ENCODE measurements around the gene CNOT6L. TPM values are rescaled to one million over a fixed set of nuclear protein-coding genes. Genes with fewer than 3 reads are reported as not detected.

Gene CNOT6L
- total and polyA plus RNA-seq, 2 of the 4 experiments (the other 2 are of a cell fraction), result 3.5 to 21.1 TPM

DNA sequence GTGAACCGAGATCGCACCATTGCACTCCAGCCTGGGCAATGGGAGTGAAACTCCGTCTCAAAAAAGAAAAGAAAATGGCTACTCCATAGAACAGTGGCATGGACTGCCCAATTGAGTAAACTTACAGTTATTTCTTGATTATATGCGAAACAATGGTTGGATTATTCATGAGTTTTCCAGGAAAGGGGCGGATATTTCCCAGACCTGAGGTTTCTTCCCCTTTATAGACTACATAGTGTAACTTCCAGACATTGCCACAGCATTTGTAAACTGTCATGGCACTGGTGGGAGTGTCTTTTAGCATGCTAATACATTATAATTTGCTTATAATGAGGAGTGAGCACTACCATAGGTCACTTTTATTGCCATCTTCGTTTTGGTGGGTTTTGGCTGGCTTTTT lies 29.3 kb upstream of the CNOT6L start:
- Histone ChIP-seq H3K4me2 (ENCODE audit: low read depth, low read length) (no peak overlapping the region), H4K5ac (ENCODE audit: low read depth, low read length) (no peak overlapping the region), H2AK9ac (replicated peaks; ENCODE audit: low read depth, low read length, poor library complexity) (no peak overlapping the region), H3K9ac (ENCODE audit: low read depth, low read length) (no peak overlapping the region), H3K4ac (ENCODE audit: low read depth, low read length) (no peak overlapping the region), H3K14ac (replicated peaks; ENCODE audit: low read depth, low read length) (no peak overlapping the region), H3K18ac (ENCODE audit: low read depth, low read length) (no peak overlapping the region), H3K27ac (ENCODE audit: insufficient read depth, low read length) (no peak overlapping the region), H3K23ac (ENCODE audit: low read depth, low read length) (no peak overlapping the region), H2BK15ac (ENCODE audit: low read depth, low read length) (no peak overlapping the region), H3K4me3 (ENCODE audit: insufficient read depth, low read depth, low read length) (no peak overlapping the region), H3K9me3 (ENCODE audit: control insufficient read depth, insufficient read depth, low read length) (no peaks in the 10 kb centered on the region), H2AK5ac (ENCODE audit: low read depth, low read length) (no peak overlapping the region), H3K27me3 (ENCODE audit: control insufficient read depth, insufficient read depth, low read length) (no peaks in the 10 kb centered on the region), H3K79me1 (ENCODE audit: low read depth in 1 of 2, low read length in 2 of 2) (no peaks in the 10 kb centered on the region), H2AFZ (replicated peaks; ENCODE audit: low read length, poor library complexity) (no peak overlapping the region), H2BK120ac (ENCODE audit: low read depth, low read length) (no peak overlapping the region), H3K56ac (ENCODE audit: extremely low read depth, insufficient read depth, low read length) (no peak overlapping the region), H3K36me3 (ENCODE audit: control insufficient read depth, insufficient read depth, low read length) (no peaks in the 10 kb centered on the region), H4K91ac (ENCODE audit: insufficient read depth, low read depth, low read length) (no peak overlapping the region), H4K8ac (ENCODE audit: low read depth in 2 of 2, low read length in 2 of 2) (no peak overlapping the region), H3K4me1 (ENCODE audit: control insufficient read depth, insufficient read depth, low read length) (no peaks in the 10 kb centered on the region), H2BK20ac (ENCODE audit: low read depth, low read length) (no peak overlapping the region), H3K9me1 (ENCODE audit: insufficient read depth, low read length) (no peaks in the 10 kb centered on the region), H4K20me1 (ENCODE audit: insufficient read depth, low read length) (no peaks in the 10 kb centered on the region), H2BK5ac (ENCODE audit: low read depth, low read length, poor library complexity, severe bottlenecking) (no peak overlapping the region)
- ChIA-PET CTCF (no interaction called here), POLR2A (ENCODE audit: unreplicated experiment) (no interaction called here)
- DNase-seq, result no peak
- in situ Hi-C loops (cut with MboI; ENCODE audit: low sequenced_read_pairs) (no loop called here), dilution Hi-C loops (cut with HindIII; ENCODE audit: low sequenced_read_pairs, unreplicated experiment) (no loop called here), intact Hi-C loops (cut with micrococcal nuclease) (no loop called here)
- no peak for ATAC-seq (ENCODE audit: low read depth)
- TF ChIP-seq CTCF (conservative IDR thresholded peaks at IDR 0.05; ENCODE audit: low read depth, low read length) (no peak), ELK1 (IDR thresholded peaks at IDR 0.05; ENCODE audit: borderline replicate concordance, low read depth, low read length) (no peak), MAFK (IDR thresholded peaks at IDR 0.05; ENCODE audit: low read depth, low read length) (no peak), POLR2A (IDR thresholded peaks at IDR 0.05; ENCODE audit: low read depth, low read length) (no peak), FOS (IDR thresholded peaks at IDR 0.05; ENCODE audit: low read depth, low read length) (no peak), USF2 (IDR thresholded peaks at IDR 0.05; ENCODE audit: low read depth, low read length) (no peak), CEBPB (IDR thresholded peaks at IDR 0.05; ENCODE audit: low read depth, low read length) (no peak), BHLHE40 (IDR thresholded peaks at IDR 0.05; ENCODE audit: low read depth, low read length) (no peak), RCOR1 (IDR thresholded peaks at IDR 0.05; ENCODE audit: insufficient replicate concordance, low read length) (no peak), RFX5 (IDR thresholded peaks at IDR 0.05; ENCODE audit: low read depth, low read length) (no peak)
- no TSS peak for BruUV-seq (replicated peaks)
- no CpG with 5 or more reads among the region's 6 CpGs for WGBS, 2 experiments (ENCODE audit: extremely low coverage in 2 of 2, insufficient read length in 1 of 2)
